IgD-negative memory B cell (primary cell): Measurements from ENCODE around the gene SLC38A8. TPM values are rescaled to one million over a fixed set of nuclear protein-coding genes. Genes with fewer than 3 reads are reported as not detected.

Experiments used
- H3K27ac Mint-ChIP-seq, 3 donors: one replicate each; pipeline ENCODE4 v1.8.0; 2020 to 2022; ENCODE audit warnings: mild to moderate bottlenecking in 3 of 3, mixed read lengths in 3 of 3, moderate library complexity in 1 of 3
- H3K27me3 Mint-ChIP-seq: one replicate; pipeline ENCODE4 v1.8.0; 2021; ENCODE audit warnings: mixed read lengths
- H3K36me3 Mint-ChIP-seq: one replicate; pipeline ENCODE4 v1.8.0; 2020; ENCODE audit warnings: mild to moderate bottlenecking, mixed read lengths
- H3K4me1 Mint-ChIP-seq, 3 donors: one replicate each; pipeline ENCODE4 v1.8.0; 2020 to 2022; ENCODE audit warnings: mixed read lengths in 3 of 3, mild to moderate bottlenecking in 1 of 3
- H3K4me3 Mint-ChIP-seq, 4 donors: one replicate each; pipeline ENCODE4 v1.8.0; 2020 to 2022; ENCODE audit warnings: mild to moderate bottlenecking in 4 of 4, mixed read lengths in 4 of 4, moderate library complexity in 3 of 4
- H3K9me3 Mint-ChIP-seq, 3 donors: one replicate each; pipeline ENCODE4 v1.8.0; 2020 to 2021; ENCODE audit warnings: mixed read lengths in 3 of 3, mild to moderate bottlenecking in 1 of 3
- polyA plus RNA-seq: library from polyadenylated mRNA; unstranded; fragments of 300-500 nt; fragmentation: Illumina TruSeq; gene quantifications from one replicate; pipeline ENCODE4 v1.2.3, GENCODE V29; 2021

SLC38A8 gene
- polyA plus RNA-seq = not detected

DNA sequence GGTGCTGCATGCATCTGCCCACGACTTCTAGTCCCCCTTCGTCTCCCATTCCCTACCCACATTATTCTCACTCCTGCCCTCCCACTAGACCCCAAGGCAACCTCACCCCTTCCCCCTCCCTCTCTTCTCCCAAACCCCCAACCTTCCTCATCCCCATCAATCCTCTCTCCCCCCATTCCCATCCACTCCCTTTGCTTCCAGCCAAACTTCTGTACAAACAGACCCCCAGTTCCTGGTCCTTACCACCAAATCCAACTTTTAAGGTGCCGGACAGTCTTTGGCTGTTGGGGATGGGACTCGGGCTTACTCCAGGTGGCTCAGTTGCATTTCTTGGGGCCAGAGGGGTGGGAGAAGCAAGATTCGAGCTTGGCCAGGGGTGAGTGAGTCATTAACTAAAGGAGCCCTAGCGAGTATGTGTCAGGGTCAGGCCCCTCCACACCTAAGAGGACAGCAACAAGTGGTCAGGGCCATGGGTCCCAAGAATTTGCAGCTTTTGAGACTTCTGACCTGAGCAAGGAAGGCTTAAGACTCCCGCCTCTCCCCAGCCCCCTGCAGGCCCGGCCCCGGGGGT, at the start of gene SLC38A8:
Gene SLC38A8 (minus strand): TSS at position 488 of the 571 bp plus-strand sequence. CDS start 638 bp downstream, outside the sequence.
- H3K27me3 Mint-ChIP-seq = peaks cover 14% of the 10 kb centered on the region
- H3K27ac Mint-ChIP-seq = no peak within 1 kb of the TSS
- H3K4me1 Mint-ChIP-seq = no peaks in the 10 kb centered on the region

GRCh38 chr16:84091460-84091859, 48.9 kb upstream of the SLC38A8 start:
- H3K4me3 Mint-ChIP-seq = no peak overlapping the region
- no peaks in the 10 kb centered on the region for H3K9me3 Mint-ChIP-seq

More for the DNA sequence above, at the start of gene SLC38A8:
- Mint-ChIP-seq H3K36me3 (no peaks in the 10 kb centered on the region), H3K4me3 (peak within 1 kb of the TSS in 1 of 4 donors; percentile 9), H3K9me3 (peaks cover 0 to 2% (median 0%) of the 10 kb centered on the region in 3 donors)

DNA sequence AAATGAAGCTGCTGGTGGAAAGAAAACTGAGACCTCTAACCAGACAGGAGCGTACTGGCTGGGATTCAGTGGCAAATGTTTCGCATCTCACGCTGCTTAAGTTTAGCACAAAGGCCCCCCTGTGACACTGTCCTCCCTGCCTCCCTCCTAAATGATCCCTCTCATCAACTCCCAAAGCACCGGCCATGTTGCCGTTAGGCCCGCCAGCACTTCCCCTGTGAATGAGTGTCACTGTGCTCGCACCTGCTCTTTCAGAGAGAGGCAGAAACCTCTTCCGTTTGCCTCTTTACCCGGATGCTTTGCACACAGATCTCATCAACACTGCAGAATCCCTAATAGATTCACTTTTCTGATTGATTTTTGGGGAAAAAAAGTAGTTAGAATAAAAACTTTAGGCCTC, 47.6 kb upstream of the SLC38A8 start:
- H3K4me3 Mint-ChIP-seq = no peak overlapping the region
- no peaks in the 10 kb centered on the region for H3K9me3 Mint-ChIP-seq
- H3K4me1 Mint-ChIP-seq = peaks cover 22 to 24% (median 23%) of the 10 kb centered on the region in 3 donors
- peaks cover 14% of the 10 kb centered on the region for H3K36me3 Mint-ChIP-seq
- H3K27me3 Mint-ChIP-seq = no peaks in the 10 kb centered on the region
- peak overlapping the region in 1 of 3 donors; percentile 86 for H3K27ac Mint-ChIP-seq

More at GRCh38 chr16:84091460-84091859, 48.9 kb upstream of the SLC38A8 start:
- Mint-ChIP-seq H3K36me3 (peaks cover 14% of the 10 kb centered on the region), H3K27ac (no peak overlapping the region), H3K27me3 (no peaks in the 10 kb centered on the region), H3K4me1 (peaks cover 16 to 17% (median 16%) of the 10 kb centered on the region in 3 donors)

- Mint-ChIP-seq H3K27ac (peak overlapping the region; percentile 1 to 67 (median 7)), H3K9me3 (no peaks in the 10 kb centered on the region), H3K27me3 (no peaks in the 10 kb centered on the region), H3K4me1 (peaks cover 26 to 27% (median 27%) of the 10 kb centered on the region in 3 donors), H3K4me3 (peak overlapping the region in 1 of 4 donors; percentile 67), H3K36me3 (peaks cover 14% of the 10 kb centered on the region)
These were observed 46.2 kb upstream of the SLC38A8 start for GRCh38 chr16:84088695-84089395.

DNA sequence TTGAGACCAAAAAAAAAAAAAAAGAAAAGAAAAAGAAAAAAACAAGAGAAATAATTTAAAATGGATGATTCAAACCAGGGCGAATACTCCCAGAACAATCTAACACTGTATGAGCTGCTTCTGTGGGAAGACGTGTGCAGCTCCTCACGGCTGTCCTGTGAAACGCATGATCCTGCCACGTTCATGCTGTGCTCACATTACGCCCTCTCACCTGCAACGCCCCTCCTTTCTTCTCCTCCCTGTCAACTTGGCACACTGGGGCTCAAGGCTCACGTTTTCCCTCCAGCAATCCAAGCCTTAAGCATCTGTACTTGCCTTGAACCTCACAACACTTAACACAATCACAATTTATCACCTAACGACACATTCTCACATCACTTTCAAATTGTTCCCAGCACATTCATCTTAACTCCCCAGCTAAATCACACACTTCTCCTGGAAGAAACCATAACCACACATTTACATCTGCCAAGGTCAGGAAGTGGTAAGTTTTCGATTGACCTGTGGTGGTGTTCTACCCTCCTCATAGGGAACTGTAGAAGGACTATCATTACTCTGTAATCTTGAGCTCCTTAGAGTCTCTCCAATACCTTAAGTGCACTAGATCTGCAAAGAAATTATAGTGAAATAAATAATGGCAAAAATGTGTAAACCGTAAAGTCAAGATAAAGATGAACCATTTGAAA, 45.0 kb upstream of the SLC38A8 start:
- peaks cover 24 to 27% (median 26%) of the 10 kb centered on the region in 3 donors for H3K4me1 Mint-ChIP-seq
- H3K36me3 Mint-ChIP-seq = peaks cover 10% of the 10 kb centered on the region
- no peak overlapping the region for H3K4me3 Mint-ChIP-seq
- H3K27me3 Mint-ChIP-seq = no peaks in the 10 kb centered on the region
- H3K27ac Mint-ChIP-seq = peak overlapping the region in 1 of 3 donors; percentile 28
- no peaks in the 10 kb centered on the region for H3K9me3 Mint-ChIP-seq

DNA sequence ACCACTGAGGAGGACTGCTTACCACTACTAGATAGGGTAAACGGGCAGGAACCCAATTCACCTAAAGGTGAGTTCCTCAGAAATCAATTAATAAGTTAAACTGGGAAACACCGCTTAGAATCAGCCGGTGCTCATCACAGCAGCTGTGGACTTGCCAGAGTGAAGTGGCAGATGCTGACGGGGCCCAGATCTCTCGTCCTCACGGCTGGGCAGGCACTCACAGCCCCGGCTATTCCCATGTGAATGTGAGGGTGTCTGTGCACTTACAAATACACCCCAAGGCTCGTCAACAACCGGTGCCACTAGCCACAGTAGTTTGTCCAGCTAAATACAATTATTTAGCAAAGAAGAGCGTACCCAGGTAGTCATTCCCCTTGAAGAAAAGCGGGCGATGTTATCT, 44.4 kb upstream of the SLC38A8 start:
- Mint-ChIP-seq H3K4me1 (peaks cover 24 to 27% (median 26%) of the 10 kb centered on the region in 3 donors), H3K36me3 (peaks cover 8% of the 10 kb centered on the region), H3K27ac (no peak overlapping the region), H3K9me3 (no peaks in the 10 kb centered on the region), H3K4me3 (no peak overlapping the region), H3K27me3 (no peaks in the 10 kb centered on the region)

GRCh38 chr16:84086341-84086740, 43.7 kb upstream of the SLC38A8 start:
- Mint-ChIP-seq H3K4me3 (no peak overlapping the region), H3K27me3 (no peaks in the 10 kb centered on the region), H3K27ac (no peak overlapping the region)

DNA sequence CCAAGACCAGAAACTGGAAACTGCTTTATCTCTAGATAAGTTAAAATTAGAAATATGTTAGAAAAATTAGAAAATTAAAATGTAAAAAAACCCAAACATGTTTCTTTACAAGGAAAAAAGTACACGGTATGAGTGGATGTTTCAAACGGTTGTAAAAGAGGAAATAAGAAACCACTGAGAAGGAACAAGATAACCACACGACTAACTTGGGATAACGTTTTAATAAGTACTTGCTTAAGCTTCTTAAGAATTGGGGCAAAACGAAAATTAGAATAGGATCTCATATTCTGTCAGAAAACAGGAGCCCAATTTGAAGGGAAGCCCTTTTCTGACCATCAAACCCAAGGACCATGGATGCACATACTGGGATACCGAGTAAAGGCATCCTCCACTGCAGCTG, 43.2 kb upstream of the SLC38A8 start:
- Mint-ChIP-seq H3K4me1 (peaks cover 25 to 27% (median 26%) of the 10 kb centered on the region in 3 donors), H3K36me3 (peaks cover 6% of the 10 kb centered on the region), H3K9me3 (no peaks in the 10 kb centered on the region), H3K27ac (peak overlapping the region in 2 of 3 donors; percentile 41 to 67), H3K27me3 (no peaks in the 10 kb centered on the region), H3K4me3 (no peak overlapping the region)

More at GRCh38 chr16:84086341-84086740, 43.7 kb upstream of the SLC38A8 start:
- Mint-ChIP-seq H3K9me3 (no peaks in the 10 kb centered on the region), H3K4me1 (peaks cover 24 to 27% (median 26%) of the 10 kb centered on the region in 3 donors), H3K36me3 (peaks cover 5% of the 10 kb centered on the region)

- Mint-ChIP-seq H3K36me3 (peaks cover 6% of the 10 kb centered on the region), H3K27ac (no peak overlapping the region), H3K4me3 (no peak overlapping the region), H3K4me1 (peaks cover 26 to 27% (median 26%) of the 10 kb centered on the region in 3 donors), H3K9me3 (no peaks in the 10 kb centered on the region), H3K27me3 (no peaks in the 10 kb centered on the region)
These were observed 42.7 kb upstream of the SLC38A8 start for GRCh38 chr16:84085271-84085667.

DNA sequence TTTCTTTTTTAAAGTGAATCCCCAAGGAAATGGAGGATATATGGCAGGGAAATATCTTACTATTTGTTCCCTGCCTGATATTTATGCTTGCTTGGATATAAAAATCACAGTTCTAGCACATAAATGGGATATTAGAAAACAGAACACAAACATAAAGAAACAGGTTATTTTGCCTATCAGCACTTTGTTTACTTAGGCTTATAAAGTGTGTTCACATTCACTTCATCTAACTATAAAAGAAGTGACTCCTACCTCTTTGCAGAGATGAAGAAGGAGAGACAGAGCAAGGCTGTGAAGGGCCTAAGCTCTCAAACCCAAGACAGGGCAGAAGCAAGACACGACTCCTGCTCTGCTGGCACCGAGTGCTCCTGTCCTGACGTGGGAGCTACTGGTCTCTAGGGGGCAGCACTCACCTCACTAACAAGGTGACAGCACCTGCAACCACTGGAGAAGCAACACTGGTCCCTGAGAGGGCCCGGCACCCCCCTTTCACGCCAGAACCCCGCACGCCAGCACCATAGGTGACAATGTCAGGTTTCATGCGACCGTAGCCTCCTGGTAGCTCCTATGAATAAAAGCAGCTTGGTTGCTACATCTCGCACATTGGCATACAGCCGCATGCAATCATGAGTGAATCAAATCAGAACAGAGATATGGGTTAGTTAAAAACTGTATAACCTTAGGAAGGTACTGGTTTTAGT, 42.1 kb upstream of the SLC38A8 start:
- H3K4me3 Mint-ChIP-seq = peak overlapping the region in 1 of 4 donors; percentile 60
- peaks cover 26 to 27% (median 27%) of the 10 kb centered on the region in 3 donors for H3K4me1 Mint-ChIP-seq
- H3K27me3 Mint-ChIP-seq = no peaks in the 10 kb centered on the region
- H3K9me3 Mint-ChIP-seq = no peaks in the 10 kb centered on the region
- peak overlapping the region in 1 of 3 donors; percentile 16 for H3K27ac Mint-ChIP-seq
- H3K36me3 Mint-ChIP-seq = peaks cover 6% of the 10 kb centered on the region

DNA sequence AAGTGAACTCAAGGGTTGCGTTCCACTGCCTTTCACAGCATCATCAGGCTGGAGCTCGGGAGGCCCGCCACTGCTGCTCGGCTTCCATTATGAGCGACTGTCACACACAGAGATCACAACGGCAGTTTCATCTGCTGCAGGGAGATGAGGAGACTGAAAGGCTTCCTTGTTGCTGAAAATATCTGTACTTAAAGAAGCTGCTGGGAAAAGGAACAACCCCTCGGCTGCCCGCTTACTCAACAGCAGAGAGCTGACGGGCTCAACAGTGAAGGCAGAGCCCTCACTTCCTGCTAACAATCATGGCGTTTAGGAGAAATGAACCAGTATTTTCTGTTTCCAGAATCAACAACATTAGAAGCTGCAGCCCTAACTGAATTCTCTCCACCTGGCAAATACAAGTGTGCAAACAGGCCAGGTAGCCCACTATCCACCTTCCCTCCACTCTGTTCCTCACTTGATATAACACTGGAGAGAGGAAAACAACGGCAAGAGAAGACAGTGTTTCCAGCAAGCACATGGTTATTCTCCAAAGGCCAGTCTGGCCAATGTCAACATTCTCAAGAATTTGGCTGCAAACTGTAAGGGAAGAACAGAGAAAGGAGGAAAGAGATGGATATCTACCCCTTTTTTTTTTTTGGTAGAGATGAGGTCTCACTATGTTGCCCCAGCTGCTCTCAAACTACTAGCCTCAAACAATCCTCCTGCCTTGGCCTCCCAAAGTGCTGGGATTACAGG, 40.4 kb upstream of the SLC38A8 start:
- Mint-ChIP-seq H3K4me1 (peaks cover 16 to 19% (median 18%) of the 10 kb centered on the region in 3 donors), H3K27ac (no peak overlapping the region), H3K27me3 (no peaks in the 10 kb centered on the region), H3K4me3 (no peak overlapping the region), H3K36me3 (peaks cover 6% of the 10 kb centered on the region), H3K9me3 (no peaks in the 10 kb centered on the region)

DNA sequence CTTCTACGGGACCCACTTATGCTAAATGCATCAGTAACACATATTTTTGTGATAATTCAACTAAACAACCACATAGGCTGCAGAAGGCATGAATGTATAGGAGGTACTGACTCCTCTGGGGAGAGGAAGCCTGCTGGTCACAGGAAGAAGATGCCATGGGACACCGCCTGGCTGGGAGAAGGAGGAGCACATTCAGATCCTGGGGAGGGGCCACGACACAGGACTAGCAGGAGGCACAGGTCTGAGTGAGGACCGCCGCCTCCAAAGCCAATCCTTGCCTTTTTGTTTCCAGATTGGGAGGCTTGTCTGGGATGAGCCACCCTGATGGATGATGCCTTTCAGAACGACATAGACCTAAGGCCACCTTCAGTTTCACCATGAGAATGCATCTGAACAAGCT, 39.5 kb upstream of the SLC38A8 start:
- Mint-ChIP-seq H3K9me3 (no peaks in the 10 kb centered on the region), H3K27me3 (no peaks in the 10 kb centered on the region), H3K4me3 (no peak overlapping the region), H3K27ac (peak overlapping the region in 1 of 3 donors; percentile 35), H3K36me3 (peaks cover 1% of the 10 kb centered on the region), H3K4me1 (peaks cover 11 to 14% (median 12%) of the 10 kb centered on the region in 3 donors)

DNA sequence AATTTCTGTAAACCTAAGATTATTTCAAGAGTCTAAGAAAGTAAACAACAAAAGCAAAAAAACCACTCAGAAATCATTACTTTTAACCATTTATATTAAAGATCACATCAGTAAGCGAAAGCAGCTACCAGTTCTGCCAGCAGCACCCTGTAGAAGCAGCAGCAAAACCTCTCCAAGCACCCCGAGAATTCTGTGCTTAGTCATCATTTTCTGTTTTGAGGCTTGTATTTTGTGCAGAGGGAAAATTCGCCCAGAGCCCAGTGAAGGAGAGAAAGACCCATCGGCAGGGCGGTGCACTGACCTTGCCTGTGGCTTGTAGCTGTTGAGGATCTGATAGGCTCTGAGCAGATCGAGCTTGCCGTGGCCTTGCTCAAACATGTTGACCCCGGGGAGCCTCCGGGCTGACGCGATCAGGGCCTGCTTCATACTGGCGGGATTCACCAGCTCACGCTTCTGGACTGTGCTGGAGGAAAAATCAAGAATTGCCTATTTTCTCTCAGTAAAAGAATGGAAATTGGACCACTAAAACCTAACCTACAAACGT, 38.9 kb upstream of the SLC38A8 start:
- peak overlapping the region in 1 of 3 donors; percentile 35 for H3K27ac Mint-ChIP-seq
- no peaks in the 10 kb centered on the region for H3K27me3 Mint-ChIP-seq
- H3K4me3 Mint-ChIP-seq = no peak overlapping the region
- H3K36me3 Mint-ChIP-seq = peaks cover 3% of the 10 kb centered on the region
- H3K4me1 Mint-ChIP-seq = peaks cover 11 to 12% (median 11%) of the 10 kb centered on the region in 3 donors
- no peaks in the 10 kb centered on the region for H3K9me3 Mint-ChIP-seq

DNA sequence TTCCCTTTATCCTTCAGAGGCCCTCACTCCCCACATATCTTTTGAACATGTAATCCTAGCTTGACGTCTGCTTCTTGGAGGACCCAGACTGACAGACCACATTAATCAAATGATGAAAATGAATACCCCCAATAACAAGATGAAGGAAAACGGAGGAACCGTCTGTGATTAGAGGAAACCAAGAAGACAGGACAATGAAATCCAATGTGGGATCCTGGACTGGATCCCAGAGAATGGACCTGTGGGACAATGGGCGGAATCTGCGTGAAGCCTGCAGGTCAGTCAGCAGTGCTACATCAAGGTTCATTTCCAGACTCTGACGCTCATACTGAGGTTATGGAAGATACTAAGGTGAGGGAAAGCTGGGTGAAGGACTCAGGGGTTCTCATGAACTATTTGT, 38.2 kb upstream of the SLC38A8 start:
- Mint-ChIP-seq H3K36me3 (peaks cover 6% of the 10 kb centered on the region), H3K4me1 (peaks cover 6 to 7% (median 6%) of the 10 kb centered on the region in 3 donors)

More for the DNA sequence above, 38.2 kb upstream of the SLC38A8 start:
- no peak overlapping the region for H3K27ac Mint-ChIP-seq
- H3K4me3 Mint-ChIP-seq = no peak overlapping the region
- no peaks in the 10 kb centered on the region for H3K27me3 Mint-ChIP-seq
- no peaks in the 10 kb centered on the region for H3K9me3 Mint-ChIP-seq
